ENCODE data around the gene MMD2.

Gene MMD2

DNA sequence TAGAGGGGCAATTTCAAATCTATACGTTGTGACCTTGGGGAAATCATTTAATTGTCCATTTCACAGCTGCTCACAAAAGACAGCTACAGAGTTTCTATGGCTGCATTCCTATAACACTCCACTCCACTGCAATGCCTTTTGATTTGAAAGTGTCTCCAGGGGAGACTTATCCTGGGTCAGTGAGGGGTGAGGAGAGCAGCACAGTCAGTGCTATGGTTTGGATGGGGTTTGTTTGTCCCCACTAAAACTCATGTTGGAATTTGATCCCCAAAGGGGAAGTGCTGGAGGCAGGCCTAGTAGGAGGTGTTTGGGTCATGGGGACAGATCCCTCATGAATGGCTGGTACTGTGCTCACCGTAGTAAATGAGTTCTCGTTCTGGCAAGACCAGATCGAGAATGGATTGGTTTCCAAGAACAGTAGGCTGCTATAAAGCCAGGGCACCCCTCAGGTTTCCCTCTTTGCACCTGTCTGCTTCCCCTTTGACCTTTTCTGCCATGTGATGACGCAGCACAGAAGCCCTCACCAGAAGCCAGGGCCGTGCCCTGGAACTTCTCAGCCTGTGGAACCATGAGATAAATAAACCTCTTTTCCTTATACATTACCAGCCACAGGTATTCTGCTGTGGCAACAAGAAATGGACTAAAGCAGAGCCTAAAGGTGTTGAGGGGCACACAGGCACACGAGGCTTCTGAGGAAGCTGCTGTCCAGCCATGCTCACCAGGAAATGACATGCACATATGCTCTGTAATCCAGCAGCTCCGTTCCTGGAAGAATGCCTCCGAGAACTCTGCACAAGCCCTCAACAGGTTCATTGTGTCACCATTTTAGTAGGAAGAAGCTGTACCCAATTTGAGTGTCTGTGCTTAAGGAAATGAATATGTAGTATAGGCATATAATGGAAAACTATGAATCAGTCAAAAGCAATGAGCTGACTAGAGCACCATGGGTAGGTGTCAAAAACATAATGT lies 92.2 kb downstream of the MMD2 start:
- no peak overlapping the region for H3K18ac ChIP-seq (ENCODE audit: low read length)
- H3K4me1 ChIP-seq (ENCODE audit: control insufficient read depth in 2 of 2, insufficient read depth in 1 of 2, low read depth in 1 of 2, low read length in 2 of 2) = no peaks in the 10 kb centered on the region
- DNase-seq (ENCODE audit: low spot score) = no peak
- no peak overlapping the region for H3K23ac ChIP-seq (ENCODE audit: low read depth, low read length, poor library complexity)
- H2BK120ac ChIP-seq (ENCODE audit: low read depth, low read length) = no peak overlapping the region
- no peak overlapping the region for H4K8ac ChIP-seq (ENCODE audit: low read depth, low read length)
- H2BK15ac ChIP-seq (ENCODE audit: low read length) = no peak overlapping the region
- WGBS, 2 donors (ENCODE audit: extremely low coverage in 2 of 2, insufficient read length in 2 of 2, insufficient replicate concordance in 1 of 2) = no CpG with 5 or more reads among the region's 9 CpGs
- no peak overlapping the region for H3K9ac ChIP-seq (ENCODE audit: low read depth, low read length, poor library complexity)
- no peaks in the 10 kb centered on the region for H3K36me3 ChIP-seq (replicated peaks in 1 of 2; ENCODE audit: control insufficient read depth in 2 of 2, insufficient read depth in 2 of 2, low read length in 2 of 2)
- no peak overlapping the region for H3K4me3 ChIP-seq (ENCODE audit: low read length in 2 of 2)
- no peak overlapping the region for H3K4ac ChIP-seq (ENCODE audit: low read length)
- no peak overlapping the region for H2AK5ac ChIP-seq (ENCODE audit: low read depth, low read length)
- H2AFZ ChIP-seq (ENCODE audit: low read length) = no peak overlapping the region
- H3K4me2 ChIP-seq (ENCODE audit: insufficient read depth, low read length, poor library complexity, severe bottlenecking) = no peak overlapping the region
- no peak overlapping the region for H4K91ac ChIP-seq (ENCODE audit: low read depth, low read length, poor library complexity)
- H2BK5ac ChIP-seq (ENCODE audit: low read length) = no peak overlapping the region
- H3K79me1 ChIP-seq (ENCODE audit: low read depth, low read length) = no peaks in the 10 kb centered on the region
- H3K9me3 ChIP-seq (replicated peaks in 1 of 2; ENCODE audit: control insufficient read depth in 2 of 2, insufficient read depth in 1 of 2, low read depth in 1 of 2, low read length in 2 of 2) = peaks cover 8 to 21% of the 10 kb centered on the region in 2 donors
- no peak overlapping the region for H3K27ac ChIP-seq (replicated peaks; ENCODE audit: low read length)
- no peak overlapping the region for H3K14ac ChIP-seq (ENCODE audit: low read length)
- H3K27me3 ChIP-seq (ENCODE audit: control insufficient read depth in 3 of 3, insufficient read depth in 3 of 3, low read depth in 1 of 3, low read length in 3 of 3) = no peaks in the 10 kb centered on the region
- H2BK12ac ChIP-seq (ENCODE audit: low read length) = no peak overlapping the region

- Histone ChIP-seq H3K4me3 (ENCODE audit: low read length in 2 of 2) (peak overlapping the region in 1 of 2 donors; percentile 35), H3K14ac (ENCODE audit: low read length) (no peak overlapping the region), H3K27ac (replicated peaks; ENCODE audit: low read length) (no peak overlapping the region), H2AFZ (ENCODE audit: low read length) (no peak overlapping the region), H3K9ac (ENCODE audit: low read depth, low read length, poor library complexity) (no peak overlapping the region), H4K8ac (ENCODE audit: low read depth, low read length) (no peak overlapping the region), H3K9me3 (replicated peaks in 1 of 2; ENCODE audit: control insufficient read depth in 2 of 2, insufficient read depth in 1 of 2, low read depth in 1 of 2, low read length in 2 of 2) (peaks cover 5 to 16% of the 10 kb centered on the region in 2 donors), H3K36me3 (replicated peaks in 1 of 2; ENCODE audit: control insufficient read depth in 2 of 2, insufficient read depth in 2 of 2, low read length in 2 of 2) (no peaks in the 10 kb centered on the region), H3K4me1 (ENCODE audit: control insufficient read depth in 2 of 2, insufficient read depth in 1 of 2, low read depth in 1 of 2, low read length in 2 of 2) (no peaks in the 10 kb centered on the region), H2BK15ac (ENCODE audit: low read length) (no peak overlapping the region), H2AK5ac (ENCODE audit: low read depth, low read length) (no peak overlapping the region), H2BK12ac (ENCODE audit: low read length) (no peak overlapping the region), H2BK120ac (ENCODE audit: low read depth, low read length) (no peak overlapping the region), H3K79me1 (ENCODE audit: low read depth, low read length) (no peaks in the 10 kb centered on the region), H2BK5ac (ENCODE audit: low read length) (no peak overlapping the region), H3K18ac (ENCODE audit: low read length) (no peak overlapping the region), H3K4me2 (ENCODE audit: insufficient read depth, low read length, poor library complexity, severe bottlenecking) (no peak overlapping the region), H3K27me3 (ENCODE audit: control insufficient read depth in 3 of 3, insufficient read depth in 3 of 3, low read depth in 1 of 3, low read length in 3 of 3) (no peaks in the 10 kb centered on the region), H3K23ac (ENCODE audit: low read depth, low read length, poor library complexity) (no peak overlapping the region), H4K91ac (ENCODE audit: low read depth, low read length, poor library complexity) (no peak overlapping the region), H3K4ac (ENCODE audit: low read length) (no peak overlapping the region)
- DNase-seq (ENCODE audit: low spot score) = no peak
- no CpG with 5 or more reads among the region's 14 CpGs for WGBS, 2 donors (ENCODE audit: extremely low coverage in 2 of 2, insufficient read length in 2 of 2, insufficient replicate concordance in 1 of 2)
These were observed 96.8 kb downstream of the MMD2 start for GRCh38 chr7:4862156-4862555.

- DNase-seq (ENCODE audit: low spot score) = no peak
- Histone ChIP-seq H3K27ac (replicated peaks; ENCODE audit: low read length) (no peak within 1 kb of the TSS), H3K23ac (ENCODE audit: low read depth, low read length, poor library complexity) (no peak within 1 kb of the TSS), H2BK120ac (ENCODE audit: low read depth, low read length) (no peak within 1 kb of the TSS), H3K27me3 (ENCODE audit: control insufficient read depth in 3 of 3, insufficient read depth in 3 of 3, low read depth in 1 of 3, low read length in 3 of 3) (no peaks in the 10 kb centered on the region), H2AFZ (ENCODE audit: low read length) (no peak within 1 kb of the TSS), H3K4me2 (ENCODE audit: insufficient read depth, low read length, poor library complexity, severe bottlenecking) (no peak within 1 kb of the TSS), H3K36me3 (replicated peaks in 1 of 2; ENCODE audit: control insufficient read depth in 2 of 2, insufficient read depth in 2 of 2, low read length in 2 of 2) (no peaks in the 10 kb centered on the region), H3K9ac (ENCODE audit: low read depth, low read length, poor library complexity) (no peak within 1 kb of the TSS), H2AK5ac (ENCODE audit: low read depth, low read length) (no peak within 1 kb of the TSS), H2BK15ac (ENCODE audit: low read length) (no peak within 1 kb of the TSS), H4K8ac (ENCODE audit: low read depth, low read length) (no peak within 1 kb of the TSS), H2BK12ac (ENCODE audit: low read length) (no peak within 1 kb of the TSS), H3K9me3 (replicated peaks in 1 of 2; ENCODE audit: control insufficient read depth in 2 of 2, insufficient read depth in 1 of 2, low read depth in 1 of 2, low read length in 2 of 2) (peaks cover 5 to 15% of the 10 kb centered on the region in 2 donors), H3K4ac (ENCODE audit: low read length) (no peak within 1 kb of the TSS), H2BK5ac (ENCODE audit: low read length) (no peak within 1 kb of the TSS), H3K4me3 (ENCODE audit: low read length in 2 of 2) (peak within 1 kb of the TSS in 1 of 2 donors; percentile 35), H3K4me1 (ENCODE audit: control insufficient read depth in 2 of 2, insufficient read depth in 1 of 2, low read depth in 1 of 2, low read length in 2 of 2) (no peaks in the 10 kb centered on the region), H3K14ac (ENCODE audit: low read length) (no peak within 1 kb of the TSS), H4K91ac (ENCODE audit: low read depth, low read length, poor library complexity) (no peak within 1 kb of the TSS), H3K79me1 (ENCODE audit: low read depth, low read length) (no peaks in the 10 kb centered on the region), H3K18ac (ENCODE audit: low read length) (no peak within 1 kb of the TSS)
- WGBS, 2 donors (ENCODE audit: extremely low coverage in 2 of 2, insufficient read length in 2 of 2, insufficient replicate concordance in 1 of 2) = no CpG with 5 or more reads among the region's 46 CpGs
These were observed 97.3 kb downstream of the MMD2 start, which contains the start of gene PAPOLB for GRCh38 chr7:4861673-4862072. Gene PAPOLB (minus strand): TSS chr7:4862030. CDS start chr7:4861810, 220 bp downstream.

DNA sequence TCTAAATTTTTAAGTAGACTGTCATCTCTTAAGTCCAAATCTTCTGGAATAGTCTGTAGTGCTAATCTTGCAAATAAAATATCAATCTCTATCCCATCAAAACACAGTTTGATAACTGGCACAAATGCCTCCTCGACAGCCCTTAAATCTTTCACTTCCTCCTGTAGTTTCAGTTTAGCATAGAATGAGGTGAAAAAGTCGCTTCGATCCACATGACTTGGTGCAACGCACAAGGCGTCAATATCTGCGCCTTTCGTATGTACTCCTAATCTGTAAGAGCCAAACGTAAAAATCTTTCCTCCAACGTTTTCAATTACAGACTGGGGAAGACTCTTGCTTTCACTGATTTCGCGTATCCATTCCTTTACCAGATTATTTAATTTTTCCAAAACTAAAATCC lies 97.8 kb downstream of the MMD2 start:
- H3K4me2 ChIP-seq (ENCODE audit: insufficient read depth, low read length, poor library complexity, severe bottlenecking) = no peak overlapping the region

More for the DNA sequence above, 97.8 kb downstream of the MMD2 start:
- Histone ChIP-seq H3K79me1 (ENCODE audit: low read depth, low read length) (no peaks in the 10 kb centered on the region), H3K4me3 (ENCODE audit: low read length in 2 of 2) (no peak overlapping the region), H3K9me3 (replicated peaks in 1 of 2; ENCODE audit: control insufficient read depth in 2 of 2, insufficient read depth in 1 of 2, low read depth in 1 of 2, low read length in 2 of 2) (peaks cover 5 to 13% of the 10 kb centered on the region in 2 donors), H3K18ac (ENCODE audit: low read length) (no peak overlapping the region), H2AFZ (ENCODE audit: low read length) (no peak overlapping the region), H3K36me3 (replicated peaks in 1 of 2; ENCODE audit: control insufficient read depth in 2 of 2, insufficient read depth in 2 of 2, low read length in 2 of 2) (no peaks in the 10 kb centered on the region), H2BK5ac (ENCODE audit: low read length) (no peak overlapping the region), H2BK15ac (ENCODE audit: low read length) (no peak overlapping the region), H4K8ac (ENCODE audit: low read depth, low read length) (no peak overlapping the region), H2BK12ac (ENCODE audit: low read length) (no peak overlapping the region), H3K27ac (replicated peaks; ENCODE audit: low read length) (no peak overlapping the region), H3K14ac (ENCODE audit: low read length) (no peak overlapping the region), H2BK120ac (ENCODE audit: low read depth, low read length) (no peak overlapping the region), H3K23ac (ENCODE audit: low read depth, low read length, poor library complexity) (no peak overlapping the region), H4K91ac (ENCODE audit: low read depth, low read length, poor library complexity) (no peak overlapping the region), H2AK5ac (ENCODE audit: low read depth, low read length) (no peak overlapping the region), H3K9ac (ENCODE audit: low read depth, low read length, poor library complexity) (no peak overlapping the region), H3K27me3 (ENCODE audit: control insufficient read depth in 3 of 3, insufficient read depth in 3 of 3, low read depth in 1 of 3, low read length in 3 of 3) (no peaks in the 10 kb centered on the region), H3K4me1 (ENCODE audit: control insufficient read depth in 2 of 2, insufficient read depth in 1 of 2, low read depth in 1 of 2, low read length in 2 of 2) (no peaks in the 10 kb centered on the region), H3K4ac (ENCODE audit: low read length) (no peak overlapping the region)
- no CpG with 5 or more reads among the region's 11 CpGs for WGBS, 2 donors (ENCODE audit: extremely low coverage in 2 of 2, insufficient read length in 2 of 2, insufficient replicate concordance in 1 of 2)
- DNase-seq (ENCODE audit: low spot score) = no peak
